ENCODE results near the gene NRF1. TPM values are rescaled to one million over a fixed set of nuclear protein-coding genes. Genes with fewer than 3 reads are reported as not detected.

Gene NRF1
- total and polyA plus RNA-seq, 2 of the 13 experiments (the other 11 are each of a cell fraction or from before 2014, with no cell fraction given), result 9.3 to 10.1 TPM

GRCh38 chr7:129769400-129769774 lies 157.9 kb downstream of the NRF1 start:
- CTCF ChIA-PET (ENCODE audit: low intra/inter-chr PET ratio, low total read pairs), result no interaction called here
- H2AFZ ChIP-seq (ENCODE audit: low read length), result no peak overlapping the region
- POLR2A ChIA-PET, result no interaction called here
- no peaks in the 10 kb centered on the region for H3K27me3 ChIP-seq (ENCODE audit: control insufficient read depth in 1 of 2, insufficient read depth in 2 of 2, low read length in 2 of 2)
- H3K4me3 ChIP-seq (replicated peaks in 1 of 3; ENCODE audit: insufficient read depth in 1 of 3, low read depth in 2 of 3, low read length in 3 of 3), result no peak overlapping the region
- ATAC-seq (no peak), FAIRE-seq (no peak), DNase-seq (ENCODE audit: low spot score) (no peak)
- H3K36me3 ChIP-seq (replicated peaks in 1 of 2; ENCODE audit: control insufficient read depth in 1 of 2, insufficient read depth in 2 of 2, low read length in 2 of 2), result no peaks in the 10 kb centered on the region; a peak in 2 of 5 replicates
- WGBS (ENCODE audit: low lambda C conversion rate), result 88% methylated on average over 6 of the region's 9 CpGs
- BruUV-seq (replicated peaks), result no TSS peak
- no peaks in the 10 kb centered on the region for H4K20me1 ChIP-seq (ENCODE audit: insufficient read depth, low read length)
- no peak overlapping the region for H3K4me2 ChIP-seq (ENCODE audit: low read depth, low read length)
- no peak for TF ChIP-seq TEAD3 (CRISPR knock-in tag; optimal IDR thresholded peaks at IDR 0.05; ENCODE audit: borderline replicate concordance)
- TF ChIP-seq FLYWCH1 (CRISPR knock-in tag; IDR thresholded peaks at IDR 0.05), result no peak
- TF ChIP-seq ZNF792 (CRISPR knock-in tag; IDR thresholded peaks at IDR 0.05), result no peak
- TF ChIP-seq SMAD9 (CRISPR knock-in tag; IDR thresholded peaks at IDR 0.05), result no peak
- TF ChIP-seq RBAK (CRISPR knock-in tag; IDR thresholded peaks at IDR 0.05), result no peak
- no peak for TF ChIP-seq SMAD1 (CRISPR knock-in tag; IDR thresholded peaks at IDR 0.05; ENCODE audit: borderline replicate concordance, low read depth)
- TF ChIP-seq THRA (CRISPR knock-in tag; IDR thresholded peaks at IDR 0.05; ENCODE audit: borderline replicate concordance), result no peak
- TF ChIP-seq HNRNPK (IDR thresholded peaks at IDR 0.05; ENCODE audit: low read depth, low read length, poor library complexity, severe bottlenecking), result no peak
- TF ChIP-seq XBP1 (CRISPR knock-in tag; IDR thresholded peaks at IDR 0.05), result no peak
- no peak for TF ChIP-seq SAFB2 (CRISPR knock-in tag; IDR thresholded peaks at IDR 0.05; ENCODE audit: borderline replicate concordance, low read depth)
- no peak for TF ChIP-seq EEA1 (CRISPR knock-in tag; IDR thresholded peaks at IDR 0.05; ENCODE audit: borderline replicate concordance)
- no peak for TF ChIP-seq SSRP1 (CRISPR knock-in tag; IDR thresholded peaks at IDR 0.05)
- no peak for TF ChIP-seq DDIT3 (CRISPR knock-in tag; IDR thresholded peaks at IDR 0.05)
- no peak for TF ChIP-seq LRRFIP1 (CRISPR knock-in tag; conservative IDR thresholded peaks at IDR 0.05)
- TF ChIP-seq ZNF746 (CRISPR knock-in tag; IDR thresholded peaks at IDR 0.05), result no peak
- H3K79me2 ChIP-seq (ENCODE audit: insufficient read depth, low read length), result no peaks in the 10 kb centered on the region
- in situ Hi-C loops (cut with HindIII; ENCODE audit: extremely low pct_ligation_motif_present, low pct_unique_long_range_greater_than_20kb), result no loop called here
- H3K27ac ChIP-seq (ENCODE audit: extremely low read length, insufficient read depth, low read length), result no peak overlapping the region
- intact Hi-C loops (cut with micrococcal nuclease; ENCODE audit: unreplicated experiment), result no loop called here
- peaks cover 4% of the 10 kb centered on the region; the same call in 1 of the 2 replicates for H3K4me1 ChIP-seq (ENCODE audit: insufficient read depth, low read length)
- no peak overlapping the region for H3K9ac ChIP-seq (ENCODE audit: insufficient read depth, low read depth, low read length)
- H3K9me3 ChIP-seq (ENCODE audit: low read length), result no peaks in the 10 kb centered on the region
